Activated CD8-positive, alpha-beta T cell treated with anti-CD3 and anti-CD28 coated beads for 36 hours (primary cell): ENCODE data around the gene AKAP13. TPM values are rescaled to one million over a fixed set of nuclear protein-coding genes. Genes with fewer than 3 reads are reported as not detected.

ENCODE experiments used
- ATAC-seq: fragments of 200-7000 bp; cut with Tn5 transposase; one replicate; pipeline ENCODE4 v1.10.0; 2021; ENCODE audit warnings: mild to moderate bottlenecking, moderate library complexity
- CTCF ChIA-PET: fragments of 350-600 bp; sonication (Branson Sonifier 250); formaldehyde crosslinking; loops from one replicate; lab custom pipeline; 2021; ENCODE audit warnings: antibody characterized with exemption; lab: Charles Lee
- POLR2A ChIA-PET: fragments of 350-600 bp; sonication (Branson Sonifier 250); formaldehyde crosslinking; loops from one replicate; lab custom pipeline; 2021; ENCODE audit warnings: antibody characterized with exemption; lab: Charles Lee
- DNase-seq: peaks from one replicate; pipeline ENCODE4 v3.0.0-alpha.2; 2020
- H3K27ac Mint-ChIP-seq: one replicate; pipeline ENCODE4 v1.8.0; 2021; ENCODE audit warnings: mild to moderate bottlenecking, mixed read lengths
- H3K27me3 Mint-ChIP-seq: one replicate; pipeline ENCODE4 v1.8.0; 2021; ENCODE audit warnings: mixed read lengths
- H3K36me3 Mint-ChIP-seq: one replicate; pipeline ENCODE4 v1.8.0; 2021; ENCODE audit warnings: low read depth, mixed read lengths
- H3K4me1 Mint-ChIP-seq: one replicate; pipeline ENCODE4 v1.8.0; 2021; ENCODE audit warnings: low read depth, mixed read lengths
- H3K4me3 Mint-ChIP-seq: one replicate; pipeline ENCODE4 v1.8.0; 2021; ENCODE audit warnings: mild to moderate bottlenecking, moderate library complexity, mixed read lengths
- H3K9me3 Mint-ChIP-seq: one replicate; pipeline ENCODE4 v1.8.0; 2021; ENCODE audit warnings: mixed read lengths
- CTCF ChIP-seq: fragments of 200-600 bp; IDR thresholded peaks from one replicate; pipeline ENCODE4 v1.8.0; 2022; ENCODE audit warnings: antibody characterized with exemption, mild to moderate bottlenecking
- intact Hi-C: fragments of 100-400 bp; cut with micrococcal nuclease; formaldehyde crosslinking; loops from one replicate; pipeline ENCODE4 v1.10.0; 2022
- total RNA-seq, 2 experiments: library from RNA; stranded (reverse); gene quantifications; one replicate each; pipeline ENCODE4 v1.2.3, GENCODE V29; 2021

The AKAP13 gene
- total RNA-seq, 2 experiments from 2014 or later = 79.1 to 79.5 TPM

GRCh38 chr15:85751291-85752123 lies 371.1 kb downstream of the AKAP13 start:
- no peaks in the 10 kb centered on the region for H3K27me3 Mint-ChIP-seq
- DNase-seq = peak; percentile 44
- H3K4me3 Mint-ChIP-seq = no peak overlapping the region
- peak; percentile 61 for ATAC-seq
- no peak overlapping the region for H3K27ac Mint-ChIP-seq
- no peaks in the 10 kb centered on the region for H3K9me3 Mint-ChIP-seq
- intact Hi-C loops = no loop called here
- H3K36me3 Mint-ChIP-seq = peaks cover 7% of the 10 kb centered on the region
- peaks cover 30% of the 10 kb centered on the region for H3K4me1 Mint-ChIP-seq
- no peak for TF ChIP-seq CTCF
- CTCF ChIA-PET = no interaction called here
- POLR2A ChIA-PET = interaction anchor here (1.3 kb wide), 1 partner anchor 12 kb away, joined by 4 read pairs; no protein-coding TSS in a partner anchor

- TF ChIP-seq CTCF = no peak
These were observed 371.7 kb downstream of the AKAP13 start for GRCh38 chr15:85752124-85752475.

GRCh38 chr15:85752491-85752961 lies 372.1 kb downstream of the AKAP13 start:
- Mint-ChIP-seq H3K4me1 (peaks cover 30% of the 10 kb centered on the region), H3K27me3 (no peaks in the 10 kb centered on the region), H3K36me3 (no peaks in the 10 kb centered on the region), H3K9me3 (no peaks in the 10 kb centered on the region), H3K4me3 (no peak overlapping the region), H3K27ac (no peak overlapping the region)
- ATAC-seq (no peak), DNase-seq (no peak)
- intact Hi-C loops = no loop called here
- CTCF ChIA-PET = interaction anchor here (1.3 kb wide), 1 partner anchor 89 kb away, joined by 4 read pairs; no protein-coding TSS in a partner anchor
- TF ChIP-seq CTCF = no peak
- POLR2A ChIA-PET = no interaction called here

More at GRCh38 chr15:85752124-85752475, 371.7 kb downstream of the AKAP13 start:
- H3K27ac Mint-ChIP-seq = no peak overlapping the region
- peaks cover 30% of the 10 kb centered on the region for H3K4me1 Mint-ChIP-seq
- no peak for ATAC-seq
- no peaks in the 10 kb centered on the region for H3K9me3 Mint-ChIP-seq
- H3K4me3 Mint-ChIP-seq = no peak overlapping the region
- CTCF ChIA-PET = interaction anchor here (1.3 kb wide), 1 partner anchor 89 kb away, joined by 4 read pairs; no protein-coding TSS in a partner anchor
- H3K27me3 Mint-ChIP-seq = no peaks in the 10 kb centered on the region
- no peak for DNase-seq
- intact Hi-C loops = no loop called here
- POLR2A ChIA-PET = no interaction called here
- H3K36me3 Mint-ChIP-seq = peaks cover 1% of the 10 kb centered on the region

- no peak for TF ChIP-seq CTCF
- H3K9me3 Mint-ChIP-seq = no peaks in the 10 kb centered on the region
- ATAC-seq = no peak
- ChIA-PET POLR2A (no interaction called here), CTCF (interaction anchor here (1.3 kb wide), 1 partner anchor 88 kb away, joined by 4 read pairs; no protein-coding TSS in a partner anchor)
- no peaks in the 10 kb centered on the region for H3K36me3 Mint-ChIP-seq
- peaks cover 30% of the 10 kb centered on the region for H3K4me1 Mint-ChIP-seq
- H3K27ac Mint-ChIP-seq = no peak overlapping the region
- no peak for DNase-seq
- H3K27me3 Mint-ChIP-seq = no peaks in the 10 kb centered on the region
- intact Hi-C loops = no loop called here
- no peak overlapping the region for H3K4me3 Mint-ChIP-seq
These were observed 372.9 kb downstream of the AKAP13 start for GRCh38 chr15:85753261-85753660.
